NCI-H2081 treated with DMSO at 0.1 percent for 48 hours (cell line): ENCODE data around the gene DOK5.

ENCODE experiments used
- DNase-seq: peaks from one replicate; lab custom pipeline; 2025; lab: John Stamatoyannopoulos, UW

Gene DOK5

GRCh38 chr20:54611708-54612412 lies 136.5 kb downstream of the DOK5 start:
- DNase-seq: no peak

- no peak for DNase-seq
These were observed 143.0 kb downstream of the DOK5 start for GRCh38 chr20:54618412-54618811.

- no peak for DNase-seq
These were observed 143.8 kb downstream of the DOK5 start for GRCh38 chr20:54619181-54619580.

- DNase-seq: no peak
These were observed 144.3 kb downstream of the DOK5 start for GRCh38 chr20:54619682-54620081.

- no peak for DNase-seq
These were observed 145.2 kb downstream of the DOK5 start for GRCh38 chr20:54620611-54621010.

GRCh38 chr20:54622333-54623295 lies 147.2 kb downstream of the DOK5 start:
- DNase-seq: no peak

- no peak for DNase-seq
These were observed 148.7 kb downstream of the DOK5 start for GRCh38 chr20:54623991-54624569.

GRCh38 chr20:54624706-54625390 lies 149.5 kb downstream of the DOK5 start:
- no peak for DNase-seq

- DNase-seq: no peak
These were observed 150.1 kb downstream of the DOK5 start for GRCh38 chr20:54625497-54625896.

- DNase-seq: no peak
These were observed 150.7 kb downstream of the DOK5 start for GRCh38 chr20:54626126-54626525.

- no peak for DNase-seq
These were observed 154.2 kb downstream of the DOK5 start for GRCh38 chr20:54629632-54630031.

- no peak for DNase-seq
These were observed 155.2 kb downstream of the DOK5 start for GRCh38 chr20:54630582-54630981.

GRCh38 chr20:54631059-54631458 lies 155.7 kb downstream of the DOK5 start:
- DNase-seq: no peak

GRCh38 chr20:54633374-54634355 lies 158.3 kb downstream of the DOK5 start:
- DNase-seq: no peak

GRCh38 chr20:54636575-54636974 lies 161.2 kb downstream of the DOK5 start:
- DNase-seq: no peak

- no peak for DNase-seq
These were observed 164.5 kb downstream of the DOK5 start for GRCh38 chr20:54639941-54640340.

- no peak for DNase-seq
These were observed 165.4 kb downstream of the DOK5 start for GRCh38 chr20:54640800-54641199.

GRCh38 chr20:54642864-54643667 lies 167.7 kb downstream of the DOK5 start:
- no peak for DNase-seq

- no peak for DNase-seq
These were observed 168.4 kb downstream of the DOK5 start for GRCh38 chr20:54643761-54644160.
